OCI-LY7 (cell line): ENCODE data around the gene NRSN2. TPM values are rescaled to one million over a fixed set of nuclear protein-coding genes. Genes with fewer than 3 reads are reported as not detected.

Experiments used
- BruUV-seq: library from RNA; stranded (reverse); fragments of 400-500 nt; replicated peaks from 2 replicates; lab custom pipeline; 2021; lab: Mats Ljungman, UMichigan
- CTCF ChIA-PET: fragments of 300-600 bp; sonication (Branson Sonifier 250); formaldehyde crosslinking; loops from one replicate; lab custom pipeline; 2022; ENCODE audit warnings: antibody characterized with exemption; ENCODE audit not compliant: unreplicated experiment; lab: Charles Lee
- POLR2A ChIA-PET: fragments of 300-600 bp; sonication (Branson Sonifier 250); formaldehyde crosslinking; loops from one replicate; lab custom pipeline; 2022; ENCODE audit warnings: antibody characterized with exemption; lab: Charles Lee
- DNase-seq: peaks from one replicate; pipeline ENCODE4 v3.0.0-alpha.2; 2015; ENCODE audit warnings: low spot score
- H2AFZ ChIP-seq: fragments of 200-600 bp; sonication (generic), shearing (Covaris generic); 2 replicates; pipeline ENCODE4 v1.6.1; 2014; ENCODE audit warnings: mild to moderate bottlenecking, antibody characterized with exemption, low read length, moderate library complexity
- H3K27ac ChIP-seq: fragments of 200-600 bp; sonication (generic); 2 replicates; pipeline ENCODE4 v1.5.1; 2014; ENCODE audit warnings: mixed run types, low read depth, mild to moderate bottlenecking, moderate library complexity, low read length, inconsistent platforms; ENCODE audit not compliant: poor library complexity, severe bottlenecking
- H3K36me3 ChIP-seq: fragments of 200-600 bp; sonication (generic); 2 replicates; pipeline ENCODE4 v1.6.1; 2014; ENCODE audit warnings: mild to moderate bottlenecking, antibody characterized with exemption, low read length, moderate library complexity, mixed read lengths; ENCODE audit not compliant: insufficient read depth
- H3K4me1 ChIP-seq: fragments of 200-600 bp; sonication (generic); 2 replicates; pipeline ENCODE4 v1.5.1; 2014; ENCODE audit warnings: mild to moderate bottlenecking, low read length; ENCODE audit not compliant: insufficient read depth, poor library complexity, severe bottlenecking
- H3K4me2 ChIP-seq: fragments of 200-600 bp; sonication (generic); 2 replicates; pipeline ENCODE4 v1.6.1; 2014; ENCODE audit warnings: mild to moderate bottlenecking, low read length
- H3K4me3 ChIP-seq: fragments of 200-600 bp; sonication (generic); 2 replicates; pipeline ENCODE4 v1.5.1; 2014; ENCODE audit warnings: mild to moderate bottlenecking, low read depth, low read length; ENCODE audit not compliant: poor library complexity, severe bottlenecking
- H3K79me2 ChIP-seq: fragments of 200-600 bp; sonication (generic); 2 replicates; pipeline ENCODE4 v1.6.1; 2016; ENCODE audit warnings: low read depth, mild to moderate bottlenecking, low read length, moderate library complexity, mixed read lengths; ENCODE audit not compliant: insufficient read depth
- H3K9me2 ChIP-seq: fragments of 200-600 bp; sonication (generic); 2 replicates; pipeline ENCODE4 v1.6.1; 2016; ENCODE audit warnings: mild to moderate bottlenecking, low read length, mixed read lengths; ENCODE audit not compliant: insufficient read depth
- H3K9me3 ChIP-seq: fragments of 200-600 bp; sonication (generic); 2 replicates; pipeline ENCODE4 v1.6.1; 2014; ENCODE audit warnings: mild to moderate bottlenecking, mixed run types, low read length, mixed read lengths
- H4K20me1 ChIP-seq: fragments of 200-600 bp; sonication (generic); 2 replicates; pipeline ENCODE4 v1.6.1; 2014; ENCODE audit warnings: mild to moderate bottlenecking, antibody characterized with exemption, low read length, moderate library complexity, mixed read lengths; ENCODE audit not compliant: insufficient read depth
- CTCF ChIP-seq: fragments of 200-600 bp; sonication (generic); conservative IDR thresholded peaks from 2 replicates; pipeline ENCODE4 v1.5.1; 2014; ENCODE audit warnings: mild to moderate bottlenecking, antibody characterized with exemption, low read length, moderate library complexity, mixed read lengths
- EZH2phosphoT487 ChIP-seq: fragments of 200-600 bp; sonication (generic); IDR thresholded peaks from 2 replicates; pipeline ENCODE4 v1.6.1; 2018; ENCODE audit warnings: low read depth, borderline replicate concordance, mild to moderate bottlenecking, mixed run types, antibody characterized with exemption, low read length, moderate library complexity, mixed read lengths
- intact Hi-C: fragments of 100-400 bp; cut with micrococcal nuclease; formaldehyde crosslinking; loops from one replicate; pipeline ENCODE4 v1.10.0; 2022; ENCODE audit not compliant: unreplicated experiment
- total RNA-seq, 2 experiments: library from RNA; depleted of rRNA in 1 of 2; stranded (reverse); fragments of >200 nt in 1 of 2; shearing (Covaris generic) in 1 of 2; gene quantifications; 2 replicates each; pipeline ENCODE4 v1.2.3, GENCODE V29; 2014 to 2022

Gene NRSN2
- total RNA-seq, 2 experiments from 2014 or later = 0.32 to 0.86 TPM

GRCh38 chr20:387520-387919 lies 40.6 kb downstream of the NRSN2 start:
- CTCF ChIA-PET = no interaction called here
- intact Hi-C loops = no loop called here
- no peaks in the 10 kb centered on the region for H3K9me3 ChIP-seq
- no peak overlapping the region for H3K4me2 ChIP-seq
- H3K4me1 ChIP-seq = peaks cover 13% of the 10 kb centered on the region
- peaks cover 49% of the 10 kb centered on the region for H3K79me2 ChIP-seq
- H3K36me3 ChIP-seq = peaks cover 95% of the 10 kb centered on the region
- no TSS peak for BruUV-seq
- TF ChIP-seq CTCF = no peak
- TF ChIP-seq EZH2phosphoT487 = no peak
- H3K9me2 ChIP-seq = no peaks in the 10 kb centered on the region
- no peak overlapping the region for H3K27ac ChIP-seq
- H3K4me3 ChIP-seq = no peak overlapping the region
- POLR2A ChIA-PET = interaction anchor here (0.7 to 2.1 kb wide), 2 partner anchors 25 to 29 kb away, joined by 5 to 7 read pairs; no protein-coding TSS in a partner anchor
- H4K20me1 ChIP-seq = peaks cover 13% of the 10 kb centered on the region; the same call in 1 of the 2 replicates
- H2AFZ ChIP-seq = no peak overlapping the region
- DNase-seq = no peak

- peaks cover 5% of the 10 kb centered on the region for H3K4me1 ChIP-seq
- no TSS peak for BruUV-seq
- peaks cover 41% of the 10 kb centered on the region for H3K79me2 ChIP-seq
- H3K4me3 ChIP-seq = no peak overlapping the region
- no peak for TF ChIP-seq EZH2phosphoT487
- no peak for TF ChIP-seq CTCF
- intact Hi-C loops = no loop called here
- 0 out of 2 replicates have a peak, but pooled peaks cover 9% of the 10 kb centered on the region for H4K20me1 ChIP-seq
- H3K36me3 ChIP-seq = peaks cover 95% of the 10 kb centered on the region
- no peak for DNase-seq
- CTCF ChIA-PET = no interaction called here
- POLR2A ChIA-PET = no interaction called here
- H3K9me3 ChIP-seq = no peaks in the 10 kb centered on the region
- H3K27ac ChIP-seq = no peak overlapping the region
- H2AFZ ChIP-seq = no peak overlapping the region
- no peak overlapping the region for H3K4me2 ChIP-seq
- H3K9me2 ChIP-seq = no peaks in the 10 kb centered on the region
These were observed 41.4 kb downstream of the NRSN2 start for GRCh38 chr20:388034-388994.

GRCh38 chr20:389220-389619 lies 42.3 kb downstream of the NRSN2 start:
- peaks cover 32% of the 10 kb centered on the region; the same call in 1 of the 2 replicates for H3K79me2 ChIP-seq
- no peaks in the 10 kb centered on the region for H3K9me2 ChIP-seq
- ChIA-PET CTCF (no interaction called here), POLR2A (no interaction called here)
- H3K4me2 ChIP-seq = no peak overlapping the region
- no peaks in the 10 kb centered on the region for H3K9me3 ChIP-seq
- H4K20me1 ChIP-seq = no peaks in the 10 kb centered on the region
- no peak overlapping the region for H2AFZ ChIP-seq
- BruUV-seq = no TSS peak
- TF ChIP-seq CTCF (no peak), EZH2phosphoT487 (no peak)
- no peak overlapping the region for H3K4me3 ChIP-seq
- intact Hi-C loops = no loop called here
- no peak for DNase-seq
- H3K27ac ChIP-seq = no peak overlapping the region
- H3K36me3 ChIP-seq = peaks cover 95% of the 10 kb centered on the region
- no peaks in the 10 kb centered on the region for H3K4me1 ChIP-seq
